Effector memory CD8-positive, alpha-beta T cell (primary cell): ENCODE data around the gene WNK4.

ENCODE experiments used
- ATAC-seq: fragments of 150-1000 bp; cut with Tn5 transposase; replicated peaks from 2 replicates; pipeline ENCODE4 v1.10.0; 2021; ENCODE audit warnings: mild to moderate bottlenecking, moderate library complexity
- DNase-seq, 3 experiments: peaks; one replicate each; pipeline ENCODE4 v3.0.0; 2021
- H3K27ac Mint-ChIP-seq, 2 donors: one replicate each; pipeline ENCODE4 v1.8.0; 2022; ENCODE audit warnings: mild to moderate bottlenecking in 2 of 2, mixed read lengths in 2 of 2, moderate library complexity in 2 of 2
- H3K27me3 Mint-ChIP-seq, 2 donors: one replicate each; pipeline ENCODE4 v1.8.0; 2022; ENCODE audit warnings: mixed read lengths in 2 of 2
- H3K36me3 Mint-ChIP-seq: one replicate; pipeline ENCODE4 v1.8.0; 2022; ENCODE audit warnings: mild to moderate bottlenecking, moderate library complexity, mixed read lengths; ENCODE audit not compliant: insufficient read depth
- H3K4me1 Mint-ChIP-seq, 2 donors: one replicate each; pipeline ENCODE4 v1.8.0; 2022; ENCODE audit warnings: low read depth in 2 of 2, mixed read lengths in 2 of 2
- H3K4me3 Mint-ChIP-seq, 2 donors: one replicate each; pipeline ENCODE4 v1.8.0; 2022; ENCODE audit warnings: mild to moderate bottlenecking in 2 of 2, mixed read lengths in 2 of 2, moderate library complexity in 2 of 2
- H3K9me3 Mint-ChIP-seq, 2 donors: one replicate each; pipeline ENCODE4 v1.8.0; 2022; ENCODE audit warnings: mixed read lengths in 2 of 2

WNK4 gene

GRCh38 chr17:42844761-42845555 is 64.5 kb downstream of the WNK4 start:
- Mint-ChIP-seq H3K4me3 (no peak overlapping the region), H3K4me1 (peaks cover 8 to 10% of the 10 kb centered on the region in 2 donors), H3K9me3 (no peaks in the 10 kb centered on the region), H3K27ac (no peak overlapping the region), H3K36me3 (peaks cover 32% of the 10 kb centered on the region), H3K27me3 (no peaks in the 10 kb centered on the region)
- no peak for ATAC-seq
- no peak for DNase-seq

GRCh38 chr17:42845556-42845917 is 65.1 kb downstream of the WNK4 start:
- ATAC-seq (no peak), DNase-seq (no peak)
- Mint-ChIP-seq H3K4me3 (no peak overlapping the region), H3K27me3 (no peaks in the 10 kb centered on the region), H3K36me3 (peaks cover 26% of the 10 kb centered on the region), H3K9me3 (no peaks in the 10 kb centered on the region), H3K27ac (peak overlapping the region in 1 of 2 donors; percentile 59), H3K4me1 (peaks cover 8 to 13% of the 10 kb centered on the region in 2 donors)

GRCh38 chr17:42845918-42846593 is 65.6 kb downstream of the WNK4 start:
- Mint-ChIP-seq H3K4me1 (peaks cover 8 to 13% of the 10 kb centered on the region in 2 donors), H3K27me3 (no peaks in the 10 kb centered on the region), H3K4me3 (no peak overlapping the region), H3K27ac (peak overlapping the region; percentile 59 to 62), H3K9me3 (no peaks in the 10 kb centered on the region), H3K36me3 (peaks cover 21% of the 10 kb centered on the region)
- DNase-seq = no peak
- ATAC-seq = peak; percentile 42
